ENCODE measurements around the gene KRTAP4-12.
"Not testable (repeated sequence)": the region's sequence is repeated elsewhere in the genome, so short reads cannot be mapped to it uniquely, and the experiment has no call there.

The KRTAP4-12 gene

GRCh38 chr17:41084100-41084856, 39.7 kb downstream of the KRTAP4-12 start, which contains the start of gene KRTAP4-7:
TSS of gene KRTAP4-7 (plus strand) at chr17:41084150. CDS start at chr17:41084207, 57 bp downstream.
- not testable (repeated sequence) for DNase-seq

- DNase-seq = not testable (repeated sequence)
Measured at GRCh38 chr17:41083427-41083826, 40.6 kb downstream of the KRTAP4-12 start.

GRCh38 chr17:41082626-41083025, 41.4 kb downstream of the KRTAP4-12 start:
- no peak for DNase-seq

GRCh38 chr17:41076788-41077187, 47.2 kb downstream of the KRTAP4-12 start:
- DNase-seq = no peak

GRCh38 chr17:41073676-41074075, 50.3 kb downstream of the KRTAP4-12 start:
- DNase-seq = no peak
